H7 (cell line): ENCODE measurements around the gene TRMT5. TPM values are rescaled to one million over a fixed set of nuclear protein-coding genes. Genes with fewer than 3 reads are reported as not detected.

Experiments used
- DNase-seq: peaks from one replicate; pipeline ENCODE4 v3.0.0; 2012
- H3K27me3 ChIP-seq: 2 replicates; pipeline ENCODE4 v1.6.0; 2011; ENCODE audit warnings: mild to moderate bottlenecking, low read length; ENCODE audit not compliant: control insufficient read depth, insufficient read depth
- H3K36me3 ChIP-seq: replicated peaks from 2 replicates; pipeline ENCODE4 v1.5.1; 2011; ENCODE audit warnings: low read length; ENCODE audit not compliant: control insufficient read depth, insufficient read depth
- H3K4me3 ChIP-seq: 2 replicates; pipeline ENCODE4 v1.5.1; 2011; ENCODE audit warnings: low read depth, mild to moderate bottlenecking, control low read depth, low read length, moderate library complexity; ENCODE audit not compliant: insufficient read depth
- total RNA-seq: library from RNA; depleted of rRNA; stranded (reverse); fragments of >200 nt; shearing (Covaris generic); gene quantifications from 2 replicates; pipeline ENCODE4 v1.2.3, GENCODE V29; 2014; rRNA removed

Gene TRMT5, protein sequence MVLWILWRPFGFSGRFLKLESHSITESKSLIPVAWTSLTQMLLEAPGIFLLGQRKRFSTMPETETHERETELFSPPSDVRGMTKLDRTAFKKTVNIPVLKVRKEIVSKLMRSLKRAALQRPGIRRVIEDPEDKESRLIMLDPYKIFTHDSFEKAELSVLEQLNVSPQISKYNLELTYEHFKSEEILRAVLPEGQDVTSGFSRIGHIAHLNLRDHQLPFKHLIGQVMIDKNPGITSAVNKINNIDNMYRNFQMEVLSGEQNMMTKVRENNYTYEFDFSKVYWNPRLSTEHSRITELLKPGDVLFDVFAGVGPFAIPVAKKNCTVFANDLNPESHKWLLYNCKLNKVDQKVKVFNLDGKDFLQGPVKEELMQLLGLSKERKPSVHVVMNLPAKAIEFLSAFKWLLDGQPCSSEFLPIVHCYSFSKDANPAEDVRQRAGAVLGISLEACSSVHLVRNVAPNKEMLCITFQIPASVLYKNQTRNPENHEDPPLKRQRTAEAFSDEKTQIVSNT
- 16.0 and 27.3 TPM in 2 replicates for total RNA-seq

DNA sequence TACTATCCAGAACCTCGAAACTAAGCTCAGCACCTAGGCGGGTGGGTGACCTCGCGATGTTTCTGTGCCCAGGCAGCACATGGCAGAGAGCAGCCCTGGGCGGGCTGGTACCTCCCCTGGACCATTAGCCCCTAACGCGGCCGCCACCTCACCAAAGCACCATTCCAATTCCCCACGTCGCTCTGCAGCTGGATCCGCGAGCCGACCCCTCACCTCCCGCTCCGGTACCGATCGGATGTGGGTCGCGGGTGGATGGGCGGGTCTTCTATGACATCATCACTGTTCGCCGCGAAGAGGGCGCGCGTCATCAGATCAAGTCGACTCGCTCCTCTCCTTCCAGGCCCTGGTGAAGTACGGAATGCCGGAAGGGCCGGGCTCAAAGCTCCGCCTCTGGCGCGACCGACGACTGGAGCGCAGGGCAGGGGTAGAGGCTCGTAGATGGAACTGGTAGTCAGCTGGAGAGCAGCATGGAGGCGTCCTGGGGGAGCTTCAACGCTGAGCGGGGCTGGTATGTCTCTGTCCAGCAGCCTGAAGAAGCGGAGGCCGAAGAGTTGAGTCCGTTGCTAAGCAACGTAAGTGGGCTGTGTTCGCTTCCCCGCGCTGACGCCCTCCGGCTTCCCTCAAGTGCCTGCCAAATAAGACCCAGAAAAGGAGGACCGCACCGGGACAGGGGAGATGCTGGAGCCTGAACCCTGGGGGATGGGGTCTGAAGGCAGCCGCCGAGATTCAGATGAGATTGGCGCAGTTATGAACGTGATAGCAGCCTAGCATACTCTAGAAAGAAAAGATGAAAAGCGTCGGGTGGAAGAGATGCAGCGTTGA lies at the start of gene TRMT5, which contains the start of gene SLC38A6:
Gene TRMT5, minus strand, starts transcription at position 269 of the 822 bp plus-strand sequence. Its CDS starts 106 bp downstream, at position 163.
Gene SLC38A6, plus strand, starts transcription at position 435 of the 822 bp plus-strand sequence. Its CDS starts 33 bp downstream, at position 468.
- H3K27me3 ChIP-seq = no peaks in the 10 kb centered on the region
- H3K4me3 ChIP-seq = peak within 1 kb of the TSS; percentile 96
- H3K36me3 ChIP-seq = peaks cover 6% of the 10 kb centered on the region; the same call in 1 of the 2 replicates

DNA sequence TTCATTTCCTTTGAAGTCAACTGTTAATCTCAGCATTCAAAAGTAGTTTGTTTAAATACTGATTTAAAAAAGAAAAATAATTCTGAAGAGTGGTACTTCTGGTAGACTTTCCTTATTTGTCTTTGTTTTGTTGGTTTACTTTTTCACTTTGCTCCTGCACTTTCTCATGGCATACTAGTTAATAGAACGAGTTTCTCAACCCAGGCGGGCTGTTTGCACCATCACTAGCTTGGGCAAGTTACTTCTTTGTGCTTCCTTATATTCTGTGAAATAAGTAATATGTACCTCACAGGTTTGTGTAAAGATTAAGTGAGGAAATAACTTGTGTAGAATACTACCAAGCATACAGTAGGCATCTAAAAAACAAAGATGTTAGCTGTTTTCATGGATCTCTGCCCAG lies 45.6 kb upstream of the TRMT5 start:
- no peaks in the 10 kb centered on the region for H3K27me3 ChIP-seq
- DNase-seq = no peak
- H3K36me3 ChIP-seq = no peaks in the 10 kb centered on the region
- no peak overlapping the region for H3K4me3 ChIP-seq

More for the DNA sequence above, at the start of gene TRMT5, which contains the start of gene SLC38A6:
- DNase-seq = peak; percentile 89

DNA sequence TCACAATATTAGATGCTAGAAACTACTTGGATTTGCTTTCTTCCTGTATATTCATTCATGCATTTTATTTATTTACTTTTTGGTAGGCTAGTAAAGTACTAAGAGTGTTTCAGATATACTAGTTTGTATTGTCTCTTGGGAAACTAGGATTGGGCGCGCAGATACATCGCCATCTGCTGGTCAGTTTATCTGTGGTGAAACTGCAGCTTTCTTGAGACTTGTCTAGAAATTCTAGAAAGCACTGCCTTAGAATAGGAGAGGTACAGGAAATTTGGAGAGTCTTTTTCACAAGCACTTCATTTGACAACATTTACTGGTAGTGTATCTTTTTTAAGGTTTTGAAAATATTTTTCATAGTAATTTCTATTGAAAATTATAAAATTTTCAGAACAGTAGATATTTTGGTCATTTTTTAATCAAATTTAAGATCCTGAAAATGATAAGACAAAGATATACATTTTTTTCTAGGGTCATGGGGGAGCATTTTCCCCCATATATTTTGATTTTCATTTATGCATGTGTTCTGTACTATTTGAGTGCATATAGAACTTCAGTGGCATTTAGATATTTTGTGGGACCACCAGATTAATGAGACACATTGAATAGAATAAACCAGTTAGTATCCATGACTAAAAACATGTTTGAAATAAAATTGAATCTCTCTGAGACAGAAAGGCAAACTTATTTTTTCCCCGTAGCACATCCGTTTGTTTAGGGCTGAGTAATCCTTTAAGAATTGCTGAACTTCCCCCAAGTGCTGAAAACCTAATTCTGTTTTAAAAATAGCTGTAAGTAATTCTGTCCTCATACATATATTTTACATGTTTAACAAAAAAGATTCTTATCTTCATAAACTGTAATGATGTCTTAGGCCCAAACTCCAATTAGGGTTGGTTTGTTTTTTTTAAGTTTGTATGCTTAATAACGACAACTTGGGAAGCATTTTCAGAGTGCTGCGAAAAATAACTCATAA lies 44.7 kb upstream of the TRMT5 start:
- no peaks in the 10 kb centered on the region for H3K36me3 ChIP-seq
- DNase-seq = peak; percentile 32
- H3K27me3 ChIP-seq = no peaks in the 10 kb centered on the region
- no peak overlapping the region for H3K4me3 ChIP-seq

DNA sequence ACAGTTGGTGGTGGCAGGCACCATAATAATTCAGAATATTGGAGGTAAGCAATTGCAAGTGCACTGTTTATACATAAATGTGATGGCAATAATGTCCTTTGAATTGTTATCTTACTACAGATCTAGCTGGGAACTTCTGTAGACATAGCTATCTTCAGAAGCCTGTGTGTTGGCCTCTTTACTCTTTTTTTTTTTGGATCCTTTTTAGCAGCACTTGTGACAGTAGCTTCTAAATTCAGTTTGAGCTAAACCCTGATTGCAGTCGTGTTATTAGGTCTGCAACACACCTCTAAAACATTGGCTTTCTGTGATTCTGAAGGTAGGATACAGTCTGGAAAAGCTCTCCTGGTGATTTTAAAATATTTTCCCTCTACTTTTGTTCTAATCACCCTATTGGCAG lies 38.7 kb upstream of the TRMT5 start:
- Histone ChIP-seq H3K4me3 (no peak overlapping the region), H3K36me3 (no peaks in the 10 kb centered on the region), H3K27me3 (no peaks in the 10 kb centered on the region)
- DNase-seq = no peak

DNA sequence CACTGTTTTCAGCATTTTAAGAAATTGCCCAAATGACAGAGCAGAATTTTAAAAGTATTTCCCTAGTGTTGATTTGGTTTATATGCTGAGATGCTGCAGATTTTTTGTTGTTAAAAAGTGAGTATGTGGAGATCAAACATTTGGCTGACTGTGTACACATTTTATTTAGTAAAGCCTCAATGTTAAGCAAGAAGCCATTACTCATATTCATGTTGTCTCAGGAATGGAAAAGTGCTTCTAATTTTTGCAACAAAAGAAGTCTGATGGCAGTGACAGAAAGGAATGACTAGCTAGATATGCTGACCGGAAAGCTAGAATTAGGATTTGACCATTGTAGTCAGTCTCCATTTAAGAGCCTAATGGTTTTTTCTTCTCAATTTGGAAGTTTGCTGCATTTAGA lies 22.7 kb upstream of the TRMT5 start:
- Histone ChIP-seq H3K27me3 (no peaks in the 10 kb centered on the region), H3K4me3 (no peak overlapping the region), H3K36me3 (no peaks in the 10 kb centered on the region)
- DNase-seq = no peak

DNA sequence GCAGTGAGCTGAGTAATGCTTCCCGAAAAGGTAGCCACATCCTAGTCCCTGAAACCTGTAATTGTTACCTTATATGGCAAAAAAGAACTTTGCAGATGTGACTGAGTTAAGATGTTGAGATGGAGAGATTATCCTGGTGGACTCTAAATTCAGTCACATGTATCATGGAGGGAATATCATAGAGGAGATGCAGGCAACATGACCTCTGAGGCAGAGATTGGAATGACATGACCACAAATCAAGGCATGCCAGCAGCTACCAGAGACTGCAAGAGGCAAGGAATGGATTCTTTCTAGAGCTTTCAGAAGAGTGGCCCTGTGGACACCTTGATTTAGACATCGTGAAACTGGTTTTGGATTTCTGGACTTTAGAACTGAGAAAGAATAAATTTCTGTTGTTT lies 18.7 kb upstream of the TRMT5 start:
- no peak for DNase-seq
- no peaks in the 10 kb centered on the region; the same call in 1 of the 2 replicates for H3K36me3 ChIP-seq
- H3K4me3 ChIP-seq = no peak overlapping the region
- H3K27me3 ChIP-seq = no peaks in the 10 kb centered on the region

DNA sequence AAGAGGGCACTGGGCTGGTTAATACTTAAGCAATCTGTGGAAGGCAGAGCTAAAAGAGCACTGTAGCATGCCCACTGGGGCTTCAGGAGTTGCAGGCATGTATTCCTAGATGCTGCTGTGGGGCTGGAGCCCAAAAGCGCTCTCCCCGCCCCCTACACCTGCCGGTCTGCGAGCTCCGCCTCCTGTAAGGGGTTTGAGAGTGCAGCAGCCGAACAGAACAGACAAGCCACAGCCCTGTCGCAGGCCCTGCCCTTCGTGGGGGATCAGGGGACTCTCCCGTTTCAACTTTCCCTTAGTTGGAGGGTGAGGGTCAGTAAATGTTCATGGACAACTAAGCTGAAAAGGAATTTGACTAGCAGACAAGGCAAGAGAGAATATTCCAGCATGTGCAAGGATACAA lies 17.7 kb upstream of the TRMT5 start:
- H3K4me3 ChIP-seq = no peak overlapping the region
- no peaks in the 10 kb centered on the region; the same call in 1 of the 2 replicates for H3K36me3 ChIP-seq
- H3K27me3 ChIP-seq = no peaks in the 10 kb centered on the region
- no peak for DNase-seq

DNA sequence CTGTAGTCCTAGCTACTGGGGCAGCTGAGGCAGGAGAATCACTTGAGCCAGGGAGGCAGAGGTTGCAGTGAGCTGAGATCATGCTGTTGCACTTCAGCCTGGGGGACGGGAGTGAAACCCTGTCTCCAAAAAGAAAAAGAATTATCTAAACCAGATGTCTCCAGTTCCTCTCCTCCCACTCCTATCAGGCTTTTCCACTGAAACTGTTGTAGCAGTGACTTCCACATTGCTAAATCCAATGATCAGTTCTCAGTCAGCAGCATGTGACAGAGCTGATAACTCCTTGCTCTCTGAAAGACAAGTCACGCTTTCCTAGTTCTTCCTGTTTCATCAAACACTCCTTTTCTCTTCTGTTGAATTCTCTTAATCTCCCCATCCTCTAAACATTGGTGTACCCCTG lies 8.7 kb upstream of the TRMT5 start:
- no peak for DNase-seq
- Histone ChIP-seq H3K4me3 (no peak overlapping the region), H3K36me3 (peaks cover 2% of the 10 kb centered on the region; the same call in 1 of the 2 replicates), H3K27me3 (no peaks in the 10 kb centered on the region)

DNA sequence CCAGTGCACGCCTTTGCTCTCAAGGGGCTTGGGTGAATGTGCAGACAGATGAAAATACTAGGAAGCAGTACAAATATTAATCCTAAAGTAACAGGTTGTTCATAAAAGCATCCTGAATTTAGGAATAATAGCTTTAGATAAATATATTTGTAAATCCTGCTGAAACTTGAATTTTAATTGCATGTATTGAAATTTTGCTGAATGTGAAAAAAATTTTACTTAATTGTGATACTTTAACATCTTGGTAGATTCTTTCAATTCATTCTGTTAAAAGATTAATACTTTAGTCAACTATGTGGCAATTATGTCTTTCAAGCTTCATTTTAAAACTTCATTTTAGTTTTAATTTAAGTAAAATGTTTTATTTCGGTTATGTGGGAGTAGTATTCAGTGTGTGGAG lies 5.6 kb upstream of the TRMT5 start:
- no peaks in the 10 kb centered on the region for H3K27me3 ChIP-seq
- no peak for DNase-seq
- H3K4me3 ChIP-seq = no peak overlapping the region
- peaks cover 2% of the 10 kb centered on the region; the same call in 1 of the 2 replicates for H3K36me3 ChIP-seq

DNA sequence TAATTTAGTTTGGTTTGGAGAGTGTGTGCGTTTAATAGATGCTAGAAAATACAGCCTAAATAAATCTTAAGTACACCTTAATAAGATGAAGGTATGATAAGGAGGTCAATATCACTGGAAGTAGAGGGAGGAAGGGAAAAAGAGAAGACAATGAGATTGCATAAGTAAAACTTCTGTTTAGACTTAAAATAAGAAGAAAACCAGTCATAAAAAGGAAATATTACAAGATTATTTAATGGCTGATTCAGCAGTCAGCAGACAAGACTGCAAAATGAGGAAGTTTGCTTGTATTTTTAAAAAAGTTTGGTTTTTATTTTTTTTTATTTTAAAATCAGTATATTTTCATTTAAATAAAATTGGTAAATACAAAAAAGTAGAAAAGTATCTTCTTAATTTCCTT lies 3.3 kb upstream of the TRMT5 start:
- no peak for DNase-seq
- Histone ChIP-seq H3K27me3 (no peaks in the 10 kb centered on the region), H3K36me3 (peaks cover 4% of the 10 kb centered on the region; the same call in 1 of the 2 replicates), H3K4me3 (no peak overlapping the region)

DNA sequence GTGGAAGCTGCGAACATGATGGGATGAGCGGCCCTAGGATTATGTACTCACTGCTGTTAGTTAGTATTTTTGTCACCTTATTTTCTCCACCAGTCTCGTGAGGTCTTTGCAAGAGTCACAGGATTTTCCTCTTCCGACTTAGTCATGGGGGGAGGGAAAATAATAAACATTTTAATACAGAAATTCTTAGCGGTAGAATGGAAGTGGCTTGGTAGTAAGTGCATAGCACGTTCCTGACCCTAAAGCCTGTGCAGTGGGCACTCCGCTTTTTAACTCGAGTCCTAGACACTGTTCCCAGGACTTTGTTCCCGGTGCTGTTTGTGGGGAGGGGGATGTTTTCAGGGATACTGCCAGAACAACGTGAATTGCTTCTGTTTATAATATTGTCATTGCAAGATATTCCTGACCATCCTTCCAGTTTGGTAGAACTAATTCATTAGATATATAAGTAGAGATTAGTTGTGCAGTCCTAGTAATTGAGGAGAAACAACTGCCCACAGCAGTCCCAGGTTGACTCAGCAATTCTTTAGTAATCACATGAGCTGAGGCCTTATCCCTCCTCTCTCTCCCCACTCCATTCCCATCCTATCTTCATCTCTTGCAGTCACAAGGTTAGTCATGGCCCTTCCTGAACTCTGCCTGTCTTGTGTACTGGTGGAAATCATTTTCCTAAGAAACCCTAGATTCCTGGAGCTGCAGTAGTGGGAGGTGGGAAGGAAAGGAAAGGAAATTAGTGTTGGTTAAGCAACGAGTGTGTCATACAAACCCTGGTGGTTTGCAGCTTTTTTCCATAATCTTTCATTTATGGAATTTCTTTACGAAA lies 965 bp upstream of the TRMT5 start:
- peaks cover 6% of the 10 kb centered on the region; the same call in 1 of the 2 replicates for H3K36me3 ChIP-seq
- H3K4me3 ChIP-seq = peak overlapping the region; percentile 96
- DNase-seq = peak; percentile 11
- H3K27me3 ChIP-seq = no peaks in the 10 kb centered on the region

DNA sequence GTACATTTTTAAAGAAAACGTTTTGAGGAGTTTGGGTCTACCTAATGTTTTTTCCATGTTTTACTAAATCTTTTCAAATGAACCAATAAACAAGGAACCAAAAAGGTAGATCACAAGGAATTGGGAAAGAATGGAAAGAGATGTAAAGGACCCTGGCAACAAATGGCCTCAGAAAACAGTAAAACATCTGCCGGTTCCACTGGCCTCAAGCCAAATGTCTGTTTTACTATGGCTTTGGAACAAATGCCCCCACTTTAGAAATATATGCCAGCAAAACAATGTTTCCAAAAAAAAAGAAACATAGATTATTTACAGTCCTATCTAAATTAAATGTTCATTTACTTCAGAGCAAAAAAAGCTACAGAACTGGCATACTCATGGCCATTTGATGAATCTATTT lies 3.0 kb downstream of the TRMT5 start:
- DNase-seq = no peak
- H3K27me3 ChIP-seq = no peaks in the 10 kb centered on the region
- H3K36me3 ChIP-seq = peaks cover 9% of the 10 kb centered on the region
- H3K4me3 ChIP-seq = no peak overlapping the region

DNA sequence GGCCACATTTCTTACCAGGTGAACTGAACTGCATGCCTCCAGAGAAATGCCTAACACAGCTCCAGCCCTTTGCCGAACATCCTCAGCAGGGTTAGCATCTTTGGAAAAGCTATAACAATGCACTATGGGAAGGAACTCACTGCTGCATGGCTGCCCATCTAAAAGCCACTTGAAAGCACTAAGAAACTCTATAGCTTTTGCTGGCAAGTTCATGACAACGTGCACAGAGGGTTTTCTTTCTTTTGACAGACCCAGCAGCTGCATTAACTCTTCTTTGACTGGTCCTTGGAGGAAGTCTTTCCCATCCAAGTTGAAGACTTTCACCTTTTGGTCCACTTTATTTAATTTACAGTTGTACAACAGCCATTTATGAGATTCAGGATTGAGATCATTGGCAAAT lies 5.3 kb downstream of the TRMT5 start:
- Histone ChIP-seq H3K4me3 (no peak overlapping the region), H3K36me3 (peaks cover 9% of the 10 kb centered on the region), H3K27me3 (no peaks in the 10 kb centered on the region)
- DNase-seq = no peak
